GM18867 (cell line): ENCODE measurements around the gene PLD6.

ENCODE experiments used
- ATAC-seq: cut with Tn5 transposase; IDR thresholded peaks from one replicate; pipeline ENCODE4 v1.9.1; 2021; ENCODE audit warnings: mild to moderate bottlenecking, moderate library complexity; ENCODE audit not compliant: unreplicated experiment

PLD6 gene

DNA sequence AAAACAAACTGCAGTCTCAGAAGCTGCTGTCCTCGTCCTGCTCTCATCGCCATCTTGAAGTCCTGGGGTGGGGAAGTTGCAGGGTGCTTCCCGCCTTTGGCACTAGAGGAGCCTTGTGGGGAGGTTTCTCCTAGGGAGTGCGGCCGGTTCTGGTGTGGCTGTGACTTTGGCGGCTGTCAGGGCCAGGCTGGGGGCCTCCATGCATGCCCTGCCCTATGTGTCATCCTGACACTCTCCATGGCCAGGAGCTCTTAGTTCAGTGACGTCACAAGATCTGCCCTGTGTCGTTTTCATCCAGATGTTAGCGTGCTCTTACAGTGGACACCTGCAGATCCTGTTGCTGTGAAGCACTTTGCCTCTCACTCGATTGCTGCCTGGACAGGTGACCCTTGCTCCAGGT, 49.6 kb downstream of the PLD6 start:
- ATAC-seq = no peak

DNA sequence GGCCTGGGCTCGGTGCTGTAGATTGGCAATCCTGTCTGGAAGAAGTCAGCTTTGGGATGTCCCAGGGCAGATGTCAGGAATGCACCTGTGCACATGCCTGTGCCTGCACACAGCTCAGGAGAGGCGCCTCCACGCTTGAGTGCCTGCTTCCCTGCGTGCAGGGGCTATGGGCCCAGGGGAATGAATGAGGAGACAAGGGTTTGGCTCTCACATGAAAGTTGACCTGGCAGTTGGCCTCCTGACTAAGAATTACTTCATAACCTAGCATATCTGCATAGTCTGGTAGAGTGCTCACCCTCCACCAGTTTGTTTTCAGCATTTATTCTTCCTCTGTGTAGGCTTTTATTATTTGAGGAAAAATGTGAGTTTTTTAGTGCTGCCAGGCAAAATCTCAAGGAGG, 50.0 kb downstream of the PLD6 start:
- ATAC-seq = no peak

GRCh38 chr17:17155568-17155967, 50.6 kb downstream of the PLD6 start:
- no peak for ATAC-seq

DNA sequence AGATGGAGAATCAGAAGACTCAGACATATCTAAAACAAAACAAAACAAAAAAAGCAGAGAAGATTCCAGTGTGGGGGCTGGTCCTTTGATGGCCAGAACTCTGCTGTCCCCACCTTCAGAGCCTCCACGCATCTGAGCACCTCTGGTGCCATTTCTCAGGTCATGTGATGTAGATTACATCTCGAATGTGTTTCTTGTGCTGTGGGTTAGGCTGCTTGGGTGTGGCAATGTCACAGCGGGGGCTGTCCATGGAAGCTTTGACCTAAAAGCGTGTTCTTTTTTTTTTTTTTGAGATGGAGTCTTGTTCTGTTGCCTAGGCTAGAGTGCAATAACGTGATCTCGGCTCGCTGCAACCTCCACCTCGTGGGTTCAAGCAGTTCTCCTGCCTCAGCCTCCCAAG, 51.2 kb downstream of the PLD6 start:
- no peak for ATAC-seq

DNA sequence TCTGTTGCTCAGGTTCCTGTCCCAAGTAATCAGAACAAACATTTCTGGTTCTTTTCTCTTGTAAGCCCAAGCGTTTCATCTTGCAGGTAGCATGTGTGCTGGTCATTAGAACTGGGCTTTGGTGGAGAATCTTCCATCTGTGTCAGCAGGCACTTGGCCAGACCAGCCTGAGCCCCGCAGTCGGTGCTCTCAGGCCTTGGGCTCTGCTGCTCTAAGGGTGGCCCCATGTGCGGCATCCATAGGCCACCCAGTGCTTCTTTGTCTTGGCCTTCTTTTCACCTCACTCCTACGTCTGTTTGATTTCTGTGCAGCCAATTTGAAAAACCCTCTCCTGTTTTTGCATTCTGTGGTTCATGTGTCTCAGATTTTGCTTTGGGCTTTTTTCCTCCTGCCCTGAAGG, 51.6 kb downstream of the PLD6 start:
- ATAC-seq = no peak

DNA sequence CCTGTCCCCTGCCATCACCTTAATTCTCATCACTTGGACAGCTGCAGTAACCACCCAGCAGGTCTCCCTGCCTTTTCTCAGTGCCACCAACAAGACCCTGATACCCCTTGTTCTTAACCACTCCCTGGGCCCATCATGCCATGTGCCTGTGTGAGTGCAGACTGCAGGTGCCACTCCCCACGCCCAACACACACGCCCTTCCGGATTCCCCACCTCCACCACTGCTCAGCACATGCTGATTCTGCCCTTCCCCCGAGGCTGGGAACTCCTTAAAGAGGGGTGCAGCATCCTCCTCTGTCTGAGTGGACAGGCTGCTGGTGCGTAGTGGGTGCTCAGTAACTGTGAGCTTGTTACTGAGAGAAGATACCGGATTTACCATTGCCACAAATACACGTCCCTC, 52.4 kb downstream of the PLD6 start:
- no peak for ATAC-seq

- ATAC-seq = no peak
Observed at GRCh38 chr17:17153071-17153470, 53.1 kb downstream of the PLD6 start.

DNA sequence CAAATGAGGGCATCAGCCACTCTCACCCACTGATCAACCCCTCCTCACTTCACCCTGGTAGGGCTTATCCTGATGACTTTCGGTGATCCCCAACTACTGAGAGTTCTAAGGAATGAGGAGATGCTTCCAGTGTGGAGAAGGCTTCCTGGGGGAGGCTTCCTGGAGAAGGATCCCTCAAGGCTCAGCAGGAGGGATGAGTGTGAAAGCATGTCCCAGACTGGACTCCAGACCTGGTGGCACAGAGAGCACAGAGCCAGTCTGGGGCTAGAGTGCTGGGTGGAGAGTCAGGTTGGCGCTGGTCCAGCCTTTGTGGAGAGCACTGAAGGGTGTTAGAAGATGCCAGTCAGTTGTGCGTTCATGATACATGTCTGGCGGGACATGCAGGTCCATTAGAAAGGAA, 53.7 kb downstream of the PLD6 start:
- ATAC-seq = no peak

DNA sequence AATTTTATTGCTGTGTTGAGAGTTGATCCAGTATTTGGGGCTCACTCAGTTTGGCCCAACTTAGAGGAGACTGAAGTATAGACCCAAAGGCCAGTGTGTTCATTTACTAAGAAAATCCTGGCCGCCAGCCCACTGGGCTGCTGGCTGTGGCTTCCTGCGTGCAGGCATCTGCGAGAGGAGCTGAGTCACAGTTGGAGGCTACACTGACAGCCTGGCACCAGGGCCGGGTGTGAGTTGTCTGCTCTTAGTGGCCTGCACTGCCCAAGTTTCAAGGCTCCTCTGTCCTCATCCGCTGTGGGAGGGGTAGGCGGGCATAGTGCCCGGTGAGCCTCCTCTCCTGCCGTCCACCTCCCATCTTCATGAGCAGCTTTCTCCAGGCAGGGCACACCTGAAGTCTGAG, 54.2 kb downstream of the PLD6 start:
- no peak for ATAC-seq

GRCh38 chr17:17151541-17151940, 54.6 kb downstream of the PLD6 start:
- no peak for ATAC-seq

DNA sequence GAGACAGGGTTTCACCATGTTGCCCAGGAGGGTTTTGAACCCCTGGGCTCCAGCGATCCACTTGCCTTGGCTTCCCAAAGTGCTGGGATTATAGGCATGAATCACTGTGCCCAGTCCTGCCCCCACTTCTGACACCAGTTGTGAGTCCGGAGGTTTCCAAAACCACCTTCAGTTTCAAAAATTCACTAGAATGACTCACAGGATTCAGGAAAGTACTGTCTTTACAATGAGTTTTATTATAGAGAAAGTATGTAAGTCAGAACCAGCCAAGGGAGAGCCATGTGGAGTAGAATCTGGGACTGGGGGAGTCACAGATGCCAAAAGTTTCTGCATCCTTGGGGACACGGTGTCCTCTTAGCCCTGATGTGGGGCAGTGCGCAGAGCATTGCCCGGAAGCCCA, 55.1 kb downstream of the PLD6 start:
- no peak for ATAC-seq
